NCI-H526 treated with DMSO at 0.1 percent for 48 hours (cell line): ENCODE results near the gene POLR2A.

ENCODE experiments used
- DNase-seq: peaks from one replicate; lab custom pipeline; 2025; lab: John Stamatoyannopoulos, UW

POLR2A gene

GRCh38 chr17:7502987-7503386, 18.8 kb downstream of the POLR2A start:
- DNase-seq, result no peak

DNA sequence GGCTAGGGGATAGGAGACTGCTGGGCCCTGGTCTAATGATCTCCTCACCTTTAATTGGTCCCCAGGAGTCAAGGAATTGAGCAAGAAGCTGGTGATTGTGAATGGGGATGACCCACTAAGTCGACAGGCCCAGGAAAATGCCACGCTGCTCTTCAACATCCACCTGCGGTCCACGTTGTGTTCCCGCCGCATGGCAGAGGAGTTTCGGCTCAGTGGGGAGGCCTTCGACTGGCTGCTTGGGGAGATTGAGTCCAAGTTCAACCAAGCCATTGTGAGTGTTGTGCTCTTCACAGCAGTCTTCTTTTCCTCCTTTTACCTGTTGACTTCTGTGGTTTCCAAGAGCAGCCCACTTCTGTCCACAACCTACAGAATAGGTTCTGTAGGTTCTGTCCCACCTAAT, 19.4 kb downstream of the POLR2A start:
- DNase-seq, result no peak

GRCh38 chr17:7508145-7508544, 24.0 kb downstream of the POLR2A start:
- no peak for DNase-seq

- DNase-seq, result no peak
Observed at GRCh38 chr17:7508846-7509245, 24.7 kb downstream of the POLR2A start.

- DNase-seq, result no peak
Observed at GRCh38 chr17:7509937-7510336, 25.8 kb downstream of the POLR2A start.

GRCh38 chr17:7511108-7511507, 26.9 kb downstream of the POLR2A start:
- DNase-seq, result no peak

GRCh38 chr17:7512105-7512504, 27.9 kb downstream of the POLR2A start:
- DNase-seq, result no peak

- no peak for DNase-seq
Observed at GRCh38 chr17:7512824-7513540, 28.8 kb downstream of the POLR2A start.

GRCh38 chr17:7513850-7514419, 29.8 kb downstream of the POLR2A start:
- no peak for DNase-seq

DNA sequence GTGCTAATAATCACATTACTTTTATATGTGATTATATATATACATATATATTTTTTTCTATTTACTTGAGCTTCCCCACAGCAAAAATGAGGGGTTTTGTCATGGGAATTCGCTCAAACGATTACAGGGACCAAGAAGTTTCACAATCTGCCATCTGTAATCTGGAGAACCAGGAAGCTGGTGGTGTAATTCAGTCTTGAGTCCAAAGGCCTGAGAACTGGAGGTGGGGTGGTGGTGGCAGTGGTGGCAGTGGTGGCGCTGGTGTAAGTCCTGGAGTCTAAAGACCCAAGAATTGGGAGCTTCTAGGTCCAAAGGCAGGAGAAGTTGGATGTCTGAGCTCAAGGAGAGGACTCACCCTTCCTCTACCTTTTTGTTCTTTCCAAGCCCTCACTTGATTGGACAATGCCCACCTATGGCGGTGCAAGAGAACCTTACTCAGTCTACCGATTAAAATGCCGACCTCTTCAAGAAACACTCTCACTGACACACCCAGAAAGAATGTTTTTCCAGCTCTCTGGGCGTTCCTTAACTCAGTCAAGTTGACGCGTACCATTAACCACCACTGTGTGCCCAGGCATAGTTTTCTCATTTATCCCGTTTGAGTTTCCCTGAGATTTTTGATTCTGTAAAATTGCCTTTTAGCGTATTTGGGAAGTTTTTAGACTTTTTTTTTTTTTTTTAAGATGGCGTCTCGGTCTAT, 31.9 kb downstream of the POLR2A start:
- no peak for DNase-seq

GRCh38 chr17:7523033-7523432, 38.9 kb downstream of the POLR2A start:
- DNase-seq, result no peak

- DNase-seq, result no peak
Observed at GRCh38 chr17:7528842-7529241, 44.7 kb downstream of the POLR2A start.

DNA sequence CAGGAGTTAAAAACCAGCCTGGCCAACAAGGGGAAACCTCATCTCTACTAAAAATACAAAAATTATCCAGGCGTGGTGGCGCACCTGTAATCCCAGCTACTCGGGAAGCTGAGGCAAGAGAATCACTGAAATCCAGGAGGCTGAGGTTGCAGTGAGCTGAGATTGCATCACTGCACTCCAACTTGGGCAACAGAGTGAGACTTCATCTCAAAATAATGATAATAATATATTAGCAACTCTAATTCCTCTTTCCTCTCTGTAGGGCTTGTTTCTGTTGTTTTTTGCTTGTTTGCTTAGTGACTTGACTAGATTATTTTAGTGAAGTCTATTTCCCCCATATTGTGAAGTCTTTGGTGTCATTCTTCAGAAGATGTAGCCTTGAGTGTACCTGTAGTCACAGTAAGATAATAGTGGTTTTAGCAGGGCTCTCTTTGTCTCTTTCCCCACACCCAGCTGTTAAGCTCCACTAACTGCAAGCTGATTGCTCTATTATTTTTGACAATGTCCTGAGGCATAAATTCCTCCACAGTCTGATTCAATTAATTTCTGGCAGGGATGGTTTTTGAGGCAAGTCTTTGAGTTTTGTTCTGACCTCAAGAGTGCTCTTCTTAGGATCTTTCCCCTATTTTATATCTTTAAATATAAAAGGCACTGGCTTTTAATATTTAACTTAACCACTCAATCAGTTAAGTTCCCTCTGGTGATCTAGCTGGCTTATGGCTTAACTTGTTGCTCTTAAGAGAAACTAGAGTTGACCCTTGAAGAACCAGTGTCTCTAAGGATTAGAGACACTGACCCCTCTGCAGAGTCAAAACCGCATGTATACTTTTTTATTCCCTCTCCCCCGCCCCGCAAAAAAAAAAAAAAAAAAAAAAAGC, 46.1 kb downstream of the POLR2A start:
- DNase-seq, result no peak

- no peak for DNase-seq
Observed at GRCh38 chr17:7538050-7538449, 53.9 kb downstream of the POLR2A start.

DNA sequence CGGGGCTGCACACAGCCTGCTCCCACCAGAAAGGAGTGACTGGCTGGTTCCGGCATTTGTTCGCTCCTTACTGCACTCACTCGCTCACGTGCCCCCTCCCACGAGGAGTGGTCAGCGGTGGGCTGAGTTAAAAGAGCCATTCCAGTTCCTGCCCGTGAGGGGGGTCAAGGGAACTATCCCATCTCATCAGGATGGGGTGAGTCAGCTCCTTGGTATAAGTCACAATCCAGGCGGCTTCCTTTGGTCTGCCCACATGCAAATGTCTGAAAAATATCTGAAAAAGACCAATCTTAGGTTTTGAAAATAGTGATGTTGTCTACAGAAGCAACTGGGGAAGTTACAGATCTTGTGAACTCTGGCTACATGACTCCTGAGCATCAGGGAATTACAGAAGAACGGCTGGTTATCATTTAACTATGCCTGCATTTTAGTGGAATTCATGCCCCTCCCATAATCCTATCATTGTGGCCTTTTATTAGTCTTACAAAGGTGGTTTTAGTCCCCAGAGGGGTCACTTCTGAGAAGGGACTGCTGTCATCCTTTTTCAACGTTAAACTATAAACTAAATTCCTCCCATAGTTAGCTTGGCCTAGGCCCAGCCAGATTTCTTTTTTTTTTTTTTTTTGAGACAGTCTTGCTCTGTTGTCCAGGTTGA, 54.9 kb downstream of the POLR2A start:
- DNase-seq, result no peak

DNA sequence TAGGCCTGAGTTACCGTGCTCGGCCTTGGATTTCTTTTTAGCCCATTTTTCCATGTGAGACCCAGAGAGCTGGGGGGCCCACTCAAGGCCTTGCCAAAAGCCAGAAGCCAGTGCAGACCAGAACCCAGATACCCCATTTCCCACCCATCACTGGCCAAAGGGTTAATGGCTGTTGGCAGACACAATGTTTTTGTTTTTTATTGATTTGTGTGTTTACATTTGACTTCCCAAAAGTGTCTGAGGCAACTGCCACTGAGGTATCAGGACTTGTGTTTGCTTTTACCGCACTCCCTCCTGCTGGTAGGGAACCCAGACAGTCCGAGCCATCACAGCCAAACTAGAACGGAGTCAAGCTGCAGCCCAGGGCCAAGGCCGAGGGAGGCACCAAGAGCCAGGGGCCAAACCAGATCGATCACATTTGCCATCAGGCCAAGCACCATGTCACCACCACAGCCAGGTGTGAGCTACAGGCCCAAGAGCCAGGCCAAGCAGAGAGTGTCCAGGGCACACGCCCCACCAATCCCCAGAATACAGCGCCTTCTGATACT, 57.0 kb downstream of the POLR2A start:
- DNase-seq, result no peak

DNA sequence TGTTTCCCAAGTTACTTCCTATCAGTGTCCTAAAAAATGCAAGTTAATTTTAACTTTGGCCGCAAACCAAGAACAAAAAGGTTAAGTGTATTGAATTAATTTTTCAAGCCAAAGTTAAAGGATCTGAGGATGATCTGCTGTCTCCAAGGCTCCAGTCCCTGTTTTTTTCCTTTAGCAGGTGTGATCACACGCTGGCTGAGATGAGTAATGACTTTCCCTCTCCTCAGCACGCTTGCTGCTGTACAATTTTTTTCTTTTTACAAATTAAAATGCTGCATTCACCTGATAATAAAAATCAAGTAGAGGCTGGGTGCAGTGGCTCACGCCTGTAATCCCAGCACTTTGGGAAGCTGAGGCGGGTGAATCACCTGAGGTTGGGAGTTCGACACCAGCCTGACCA, 60.7 kb downstream of the POLR2A start:
- no peak for DNase-seq

GRCh38 chr17:7548585-7549400, 64.6 kb downstream of the POLR2A start, which contains the start of gene TNFSF12:
TNFSF12 (plus strand) TSS chr17:7549058; CDS start chr17:7549154, 96 bp downstream.
- no peak for DNase-seq
